Progenitor cell of endocrine pancreas (in vitro differentiated cells): ENCODE data around the gene IRF5. TPM values are rescaled to one million over a fixed set of nuclear protein-coding genes. Genes with fewer than 3 reads are reported as not detected.
"Not testable (repeated sequence)": the region's sequence is repeated elsewhere in the genome, so short reads cannot be mapped to it uniquely, and the experiment has no call there.

ENCODE experiments used
- DNase-seq: peaks from one replicate; pipeline ENCODE4 v3.0.0; 2021; ENCODE audit warnings: low spot score; ENCODE audit not compliant: unreplicated experiment
- H3K27ac Mint-ChIP-seq: 2 replicates; pipeline ENCODE4 v1.8.0; 2021; ENCODE audit warnings: mild to moderate bottlenecking, moderate library complexity, mixed read lengths
- H3K27me3 Mint-ChIP-seq: 2 replicates; pipeline ENCODE4 v1.8.0; 2021; ENCODE audit warnings: mixed read lengths
- H3K36me3 Mint-ChIP-seq: 2 replicates; pipeline ENCODE4 v1.8.0; 2022; ENCODE audit warnings: mixed read lengths; ENCODE audit not compliant: insufficient read depth
- H3K4me1 Mint-ChIP-seq: 2 replicates; pipeline ENCODE4 v1.8.0; 2021; ENCODE audit warnings: low read depth, mixed read lengths
- H3K4me3 Mint-ChIP-seq: 2 replicates; pipeline ENCODE4 v1.8.0; 2021; ENCODE audit warnings: low read depth, mild to moderate bottlenecking, moderate library complexity, mixed read lengths
- H3K9me3 Mint-ChIP-seq: 2 replicates; pipeline ENCODE4 v1.8.0; 2021; ENCODE audit warnings: low read depth, mixed read lengths
- CTCF ChIP-seq: fragments of 200-600 bp; sonication (generic); IDR thresholded peaks from one replicate; pipeline ENCODE4 v1.5.0; 2021; ENCODE audit warnings: antibody characterized with exemption, mild to moderate bottlenecking; ENCODE audit not compliant: unreplicated experiment
- total RNA-seq: library from RNA; stranded (reverse); gene quantifications from 2 replicates; pipeline ENCODE4 v1.2.1, GENCODE V29; 2021

IRF5 gene
- total RNA-seq, 1 donor from 2014 or later, result 0.69 TPM

DNA sequence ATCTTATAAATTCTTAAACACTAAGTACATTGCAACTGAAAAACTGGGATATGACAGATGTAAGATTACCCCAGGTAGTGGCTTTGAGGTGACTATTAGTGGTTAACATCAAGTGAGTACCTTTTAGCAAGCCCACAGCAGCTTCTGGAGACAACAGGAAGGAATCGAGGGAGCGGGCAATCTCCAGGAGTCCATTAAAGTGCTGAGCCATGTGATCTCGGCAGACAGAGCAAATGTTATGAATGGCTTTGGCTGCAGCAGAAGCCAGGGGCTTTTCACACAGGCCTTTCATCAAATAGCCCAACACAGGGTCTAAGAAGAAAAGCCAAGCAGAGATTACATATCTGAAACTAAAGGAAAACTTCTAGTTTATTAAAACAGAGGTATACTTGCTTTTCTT is 48.9 kb downstream of the IRF5 start:
- TF ChIP-seq CTCF, result no peak
- no peaks in the 10 kb centered on the region for H3K4me1 Mint-ChIP-seq
- no peaks in the 10 kb centered on the region for H3K9me3 Mint-ChIP-seq
- H3K36me3 Mint-ChIP-seq, result peaks cover 25% of the 10 kb centered on the region
- no peaks in the 10 kb centered on the region for H3K27me3 Mint-ChIP-seq
- H3K27ac Mint-ChIP-seq, result no peak overlapping the region
- no peak for DNase-seq
- no peak overlapping the region for H3K4me3 Mint-ChIP-seq

DNA sequence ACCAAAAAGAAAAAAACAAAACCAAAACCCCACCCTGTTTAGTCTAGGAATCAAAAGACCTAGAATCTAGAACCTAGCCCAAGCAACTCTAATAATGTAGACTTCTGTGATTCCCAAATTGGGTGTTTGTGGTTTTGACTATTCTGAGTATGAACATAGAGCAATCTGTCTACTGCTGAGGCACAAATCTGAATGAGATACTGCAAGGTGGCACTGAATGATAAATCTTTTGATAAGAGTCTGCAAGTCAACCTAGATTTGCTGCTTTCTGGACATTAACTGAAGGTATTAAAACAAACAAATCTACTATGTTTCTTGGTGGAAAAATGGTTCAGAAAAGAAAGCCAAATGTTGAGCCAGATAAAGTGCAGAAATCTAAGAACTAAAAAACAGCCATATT is 50.6 kb downstream of the IRF5 start:
- Mint-ChIP-seq H3K9me3 (no peaks in the 10 kb centered on the region), H3K4me1 (no peaks in the 10 kb centered on the region), H3K4me3 (no peak overlapping the region), H3K36me3 (peaks cover 18% of the 10 kb centered on the region), H3K27ac (no peak overlapping the region), H3K27me3 (no peaks in the 10 kb centered on the region)
- DNase-seq, result no peak
- no peak for TF ChIP-seq CTCF

DNA sequence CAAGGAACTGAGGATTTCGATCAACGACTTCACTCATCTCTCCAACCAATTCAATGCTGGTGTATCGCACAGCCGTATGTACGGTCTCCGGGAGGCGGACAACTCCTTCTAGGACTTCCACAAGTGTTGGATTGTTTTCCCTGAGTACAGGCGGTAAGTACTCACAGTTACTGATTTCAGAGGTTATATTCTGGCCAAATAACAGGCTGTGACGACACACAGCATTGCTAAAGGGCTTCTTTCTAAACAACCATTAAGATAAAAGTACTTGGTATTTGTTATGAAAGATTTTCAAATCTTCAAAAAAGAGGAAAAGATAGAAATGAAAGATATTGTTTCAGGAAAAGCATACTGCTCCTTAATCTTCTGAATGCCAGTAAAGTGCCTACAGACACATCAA is 52.2 kb downstream of the IRF5 start:
- H3K4me1 Mint-ChIP-seq, result no peaks in the 10 kb centered on the region
- no peak overlapping the region for H3K4me3 Mint-ChIP-seq
- TF ChIP-seq CTCF, result no peak
- no peaks in the 10 kb centered on the region for H3K9me3 Mint-ChIP-seq
- no peaks in the 10 kb centered on the region for H3K27me3 Mint-ChIP-seq
- DNase-seq, result no peak
- no peak overlapping the region for H3K27ac Mint-ChIP-seq
- peaks cover 14% of the 10 kb centered on the region for H3K36me3 Mint-ChIP-seq

DNA sequence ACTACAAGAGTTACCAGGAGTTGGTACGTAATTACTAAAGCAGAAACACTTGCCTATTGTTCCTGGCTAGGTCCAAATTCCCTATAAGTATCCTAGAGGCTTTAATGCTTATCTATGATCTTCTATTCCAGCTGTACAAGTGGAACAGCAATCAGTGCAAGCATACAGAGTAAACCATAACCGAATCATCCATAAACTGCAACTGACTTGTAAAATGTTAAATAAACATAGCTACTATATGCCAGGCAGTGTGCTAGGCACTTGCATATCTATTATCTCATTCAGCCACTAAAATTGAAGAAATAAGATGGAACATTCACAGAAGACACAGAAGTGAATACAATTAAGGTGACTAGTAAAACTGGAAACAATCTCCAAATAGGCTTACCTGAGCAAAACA is 55.7 kb downstream of the IRF5 start:
- Mint-ChIP-seq H3K27ac (peak overlapping the region; percentile 56), H3K36me3 (peaks cover 14% of the 10 kb centered on the region), H3K4me1 (no peaks in the 10 kb centered on the region), H3K27me3 (no peaks in the 10 kb centered on the region), H3K4me3 (no peak overlapping the region), H3K9me3 (no peaks in the 10 kb centered on the region)
- DNase-seq, result no peak
- TF ChIP-seq CTCF, result no peak

DNA sequence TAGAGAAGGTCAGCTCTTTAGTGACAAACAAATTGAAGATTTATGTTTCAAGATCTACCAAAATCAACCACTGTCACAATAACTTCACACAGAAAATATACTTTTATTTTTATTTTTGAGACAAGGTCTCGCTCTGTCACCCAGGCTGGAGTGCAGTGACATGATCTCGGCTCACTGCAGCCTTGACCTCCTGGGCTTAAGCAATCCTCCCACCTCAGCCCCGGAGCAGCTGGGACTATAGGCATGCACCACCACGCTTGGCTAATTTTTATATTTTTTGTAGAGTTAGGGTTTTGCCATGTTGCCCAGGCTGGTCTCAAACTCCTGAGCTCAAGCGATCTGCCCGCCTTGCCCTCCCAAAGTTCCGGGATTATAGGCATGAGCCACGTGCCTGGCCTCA is 56.8 kb downstream of the IRF5 start:
- not testable (repeated sequence) for DNase-seq, H3K4me1 Mint-ChIP-seq, H3K9me3 Mint-ChIP-seq, H3K27ac Mint-ChIP-seq, H3K27me3 Mint-ChIP-seq, H3K4me3 Mint-ChIP-seq
- H3K36me3 Mint-ChIP-seq, result peaks cover 14% of the 10 kb centered on the region

- Mint-ChIP-seq H3K9me3 (no peaks in the 10 kb centered on the region), H3K27ac (no peak overlapping the region), H3K4me1 (no peaks in the 10 kb centered on the region), H3K36me3 (peaks cover 20% of the 10 kb centered on the region), H3K4me3 (no peak overlapping the region), H3K27me3 (no peaks in the 10 kb centered on the region)
- no peak for DNase-seq
- no peak for TF ChIP-seq CTCF
Observed at GRCh38 chr7:128997181-128997580, 59.5 kb downstream of the IRF5 start.

Other genes starting within 250 kb of the IRF5 start
- 107 and 111 TPM in 2 replicates for gene CALU, start 198.6 kb upstream of the IRF5 start, total RNA-seq
- not detected in 2 replicates for gene OPN1SW, start 162.1 kb upstream of the IRF5 start, total RNA-seq
- gene CCDC136, start 146.0 kb upstream of the IRF5 start, total RNA-seq, result 66.3 and 74.2 TPM in 2 replicates
- gene FLNC, start 107.5 kb upstream of the IRF5 start, total RNA-seq, result 6.9 and 11.7 TPM in 2 replicates
- 119 and 124 TPM in 2 replicates for gene ATP6V1F, start 75.1 kb upstream of the IRF5 start, total RNA-seq
- gene KCP, start 27.2 kb upstream of the IRF5 start, total RNA-seq, result 6.8 and 8.5 TPM in 2 replicates
- 44.8 and 44.9 TPM in 2 replicates for gene TNPO3, start 117.2 kb downstream of the IRF5 start, total RNA-seq
- gene TSPAN33, start 206.8 kb downstream of the IRF5 start, total RNA-seq, result 22.2 and 24.5 TPM in 2 replicates